ENCODE data around the gene STIM1. TPM values are rescaled to one million over a fixed set of nuclear protein-coding genes. Genes with fewer than 3 reads are reported as not detected.

STIM1 gene
- total RNA-seq, 3 donors from 2014 or later (not counting 1 experiment from before 2014, with no cell fraction given) = 171 to 187 (median 175) TPM

GRCh38 chr11:3815845-3816244 lies 39.6 kb upstream of the STIM1 start:
- ATAC-seq = no peak
- no peaks in the 10 kb centered on the region for H3K27me3 ChIP-seq (ENCODE audit: control insufficient read depth, insufficient read depth, low read length)
- no peaks in the 10 kb centered on the region for H3K9me3 Mint-ChIP-seq
- no peaks in the 10 kb centered on the region for H3K36me3 Mint-ChIP-seq
- no peaks in the 10 kb centered on the region for H3K4me1 ChIP-seq (ENCODE audit: control insufficient read depth, insufficient read depth, low read length)
- H3K4me3 Mint-ChIP-seq = no peak overlapping the region
- intact Hi-C loops (cut with micrococcal nuclease) = no loop called here
- no peak for DNase-seq
- H3K9me3 ChIP-seq (ENCODE audit: control insufficient read depth, insufficient read depth, low read length) = no peaks in the 10 kb centered on the region
- H3K4me3 ChIP-seq (ENCODE audit: low read length) = no peak overlapping the region
- WGBS (ENCODE audit: insufficient coverage) = 100% methylated on average over 3 of the region's 4 CpGs
- H3K36me3 ChIP-seq (ENCODE audit: control insufficient read depth, insufficient read depth, low read length) = no peaks in the 10 kb centered on the region
- no peak overlapping the region for H3K27ac ChIP-seq (ENCODE audit: low read length)
- TF ChIP-seq CTCF (IDR thresholded peaks at IDR 0.05) = no peak
- no peaks in the 10 kb centered on the region for H3K4me1 Mint-ChIP-seq
- H3K27ac Mint-ChIP-seq = no peak overlapping the region
- no peaks in the 10 kb centered on the region for H3K27me3 Mint-ChIP-seq (ENCODE audit: low read depth in 2 of 2)

- Mint-ChIP-seq H3K4me3 (no peak overlapping the region), H3K27me3 (ENCODE audit: low read depth in 2 of 2) (no peaks in the 10 kb centered on the region), H3K4me1 (no peaks in the 10 kb centered on the region), H3K9me3 (no peaks in the 10 kb centered on the region), H3K36me3 (no peaks in the 10 kb centered on the region), H3K27ac (no peak overlapping the region)
- no peaks in the 10 kb centered on the region for H3K9me3 ChIP-seq (ENCODE audit: control insufficient read depth, insufficient read depth, low read length)
- no peak for ATAC-seq
- TF ChIP-seq CTCF (IDR thresholded peaks at IDR 0.05) = no peak
- intact Hi-C loops (cut with micrococcal nuclease) = no loop called here
- H3K27me3 ChIP-seq (ENCODE audit: control insufficient read depth, insufficient read depth, low read length) = no peaks in the 10 kb centered on the region
- H3K4me1 ChIP-seq (ENCODE audit: control insufficient read depth, insufficient read depth, low read length) = no peaks in the 10 kb centered on the region
- H3K27ac ChIP-seq (ENCODE audit: low read length) = no peak overlapping the region
- WGBS (ENCODE audit: insufficient coverage) = 89% methylated on average over 2 of the region's 2 CpGs
- no peak for DNase-seq
- no peaks in the 10 kb centered on the region for H3K36me3 ChIP-seq (ENCODE audit: control insufficient read depth, insufficient read depth, low read length)
- no peak overlapping the region for H3K4me3 ChIP-seq (ENCODE audit: low read length)
These were observed 38.8 kb upstream of the STIM1 start for GRCh38 chr11:3816673-3817072.

GRCh38 chr11:3817181-3817800 lies 38.2 kb upstream of the STIM1 start:
- Histone ChIP-seq H3K4me3 (ENCODE audit: low read length) (no peak overlapping the region), H3K9me3 (ENCODE audit: control insufficient read depth, insufficient read depth, low read length) (no peaks in the 10 kb centered on the region), H3K27ac (ENCODE audit: low read length) (no peak overlapping the region), H3K36me3 (ENCODE audit: control insufficient read depth, insufficient read depth, low read length) (no peaks in the 10 kb centered on the region), H3K27me3 (ENCODE audit: control insufficient read depth, insufficient read depth, low read length) (no peaks in the 10 kb centered on the region), H3K4me1 (ENCODE audit: control insufficient read depth, insufficient read depth, low read length) (no peaks in the 10 kb centered on the region)
- WGBS (ENCODE audit: insufficient coverage) = 92% methylated on average over 10 of the region's 10 CpGs
- no peak overlapping the region for H3K27ac Mint-ChIP-seq
- no peak for ATAC-seq
- TF ChIP-seq CTCF (IDR thresholded peaks at IDR 0.05) = no peak
- no peaks in the 10 kb centered on the region for H3K4me1 Mint-ChIP-seq
- H3K4me3 Mint-ChIP-seq = no peak overlapping the region
- no peaks in the 10 kb centered on the region for H3K9me3 Mint-ChIP-seq
- no peaks in the 10 kb centered on the region for H3K36me3 Mint-ChIP-seq
- no peaks in the 10 kb centered on the region for H3K27me3 Mint-ChIP-seq (ENCODE audit: low read depth in 2 of 2)
- intact Hi-C loops (cut with micrococcal nuclease) = no loop called here
- DNase-seq = no peak

GRCh38 chr11:3820971-3821370 lies 34.5 kb upstream of the STIM1 start:
- peaks cover 5% of the 10 kb centered on the region for H3K36me3 ChIP-seq (ENCODE audit: control insufficient read depth, insufficient read depth, low read length)
- 100% methylated on average over 2 of the region's 2 CpGs for WGBS (ENCODE audit: insufficient coverage)
- Mint-ChIP-seq H3K27me3 (ENCODE audit: low read depth in 2 of 2) (no peaks in the 10 kb centered on the region), H3K4me3 (no peak overlapping the region), H3K27ac (no peak overlapping the region), H3K4me1 (peaks cover 18% of the 10 kb centered on the region in 2 donors), H3K36me3 (no peaks in the 10 kb centered on the region), H3K9me3 (no peaks in the 10 kb centered on the region)
- H3K27ac ChIP-seq (ENCODE audit: low read length) = no peak overlapping the region
- no peak for DNase-seq
- H3K4me3 ChIP-seq (ENCODE audit: low read length) = no peak overlapping the region
- no peaks in the 10 kb centered on the region for H3K27me3 ChIP-seq (ENCODE audit: control insufficient read depth, insufficient read depth, low read length)
- intact Hi-C loops (cut with micrococcal nuclease) = no loop called here
- TF ChIP-seq CTCF (IDR thresholded peaks at IDR 0.05) = no peak
- no peak for ATAC-seq
- no peaks in the 10 kb centered on the region for H3K9me3 ChIP-seq (ENCODE audit: control insufficient read depth, insufficient read depth, low read length)
- H3K4me1 ChIP-seq (ENCODE audit: control insufficient read depth, insufficient read depth, low read length) = peaks cover 17% of the 10 kb centered on the region
